DOHH2 (cell line): ENCODE data around the gene HOXD8.
A peak's percentile ranks its signal among the peaks of the same experiment; 100 is the strongest.

Experiments
- H3F3A ChIP-seq: fragments of 200-600 bp; sonication (generic), shearing (Covaris generic); 2 replicates; pipeline ENCODE4 v1.6.0; 2016; ENCODE audit warnings: antibody characterized with exemption, mild to moderate bottlenecking; ENCODE audit not compliant: control insufficient read depth, insufficient read depth
- H3K27ac ChIP-seq: fragments of 200-600 bp; sonication (generic); 2 replicates; pipeline ENCODE4 v1.5.1; 2014; ENCODE audit warnings: low read depth, mild to moderate bottlenecking, low read length, moderate library complexity
- H3K27me3 ChIP-seq: fragments of 200-600 bp; sonication (generic); 2 replicates; pipeline ENCODE4 v1.6.1; 2014; ENCODE audit warnings: mild to moderate bottlenecking, low read length, mixed read lengths; ENCODE audit not compliant: control insufficient read depth
- H3K36me3 ChIP-seq: fragments of 200-600 bp; sonication (generic); 2 replicates; pipeline ENCODE4 v1.6.1; 2014; ENCODE audit warnings: mild to moderate bottlenecking, low read length, moderate library complexity, mixed read lengths; ENCODE audit not compliant: control insufficient read depth
- H3K4me1 ChIP-seq: fragments of 200-600 bp; sonication (generic); 2 replicates; pipeline ENCODE4 v1.6.1; 2014; ENCODE audit warnings: mild to moderate bottlenecking, low read length, mixed read lengths; ENCODE audit not compliant: control insufficient read depth
- H3K4me2 ChIP-seq: fragments of 200-600 bp; sonication (generic); 2 replicates; pipeline ENCODE4 v1.6.0; 2014; ENCODE audit warnings: mild to moderate bottlenecking, low read length, moderate library complexity
- H3K4me3 ChIP-seq: fragments of 200-600 bp; sonication (generic); 2 replicates; pipeline ENCODE4 v1.5.1; 2014; ENCODE audit warnings: mild to moderate bottlenecking, low read length, mixed read lengths
- H3K79me2 ChIP-seq: fragments of 200-600 bp; sonication (generic); 2 replicates; pipeline ENCODE4 v1.6.1; 2014; ENCODE audit warnings: mild to moderate bottlenecking, low read length, mixed read lengths; ENCODE audit not compliant: control insufficient read depth
- H3K9me2 ChIP-seq: fragments of 200-600 bp; sonication (generic); replicated peaks from 2 replicates; pipeline ENCODE4 v1.6.1; 2014; ENCODE audit warnings: mild to moderate bottlenecking, low read length, mixed read lengths; ENCODE audit not compliant: control insufficient read depth
- H3K9me3 ChIP-seq: fragments of 200-600 bp; sonication (generic); 2 replicates; pipeline ENCODE4 v1.6.1; 2014; ENCODE audit warnings: antibody characterized with exemption, low read length, mixed read lengths; ENCODE audit not compliant: control insufficient read depth, insufficient read depth
- H4K20me1 ChIP-seq: fragments of 200-600 bp; sonication (generic); 2 replicates; pipeline ENCODE4 v1.6.0; 2014; ENCODE audit warnings: low read depth, mild to moderate bottlenecking, antibody characterized with exemption, low read length, moderate library complexity; ENCODE audit not compliant: control insufficient read depth, insufficient read depth
- EZH2phosphoT487 ChIP-seq: fragments of 200-600 bp; sonication (generic); IDR thresholded peaks from 2 replicates; pipeline ENCODE4 v1.6.1; 2017; ENCODE audit warnings: borderline replicate concordance, mild to moderate bottlenecking, antibody characterized with exemption, low read length, moderate library complexity, mixed read lengths
- TF ChIP-seq, protein P1 (sequence below): fragments of 200-600 bp; sonication (generic); IDR thresholded peaks from one replicate; pipeline ENCODE4 v1.5.1; 2014; ENCODE audit warnings: antibody characterized with exemption, mild to moderate bottlenecking, low read depth, low read length; ENCODE audit not compliant: poor library complexity, severe bottlenecking

HOXD8 gene

DNA sequence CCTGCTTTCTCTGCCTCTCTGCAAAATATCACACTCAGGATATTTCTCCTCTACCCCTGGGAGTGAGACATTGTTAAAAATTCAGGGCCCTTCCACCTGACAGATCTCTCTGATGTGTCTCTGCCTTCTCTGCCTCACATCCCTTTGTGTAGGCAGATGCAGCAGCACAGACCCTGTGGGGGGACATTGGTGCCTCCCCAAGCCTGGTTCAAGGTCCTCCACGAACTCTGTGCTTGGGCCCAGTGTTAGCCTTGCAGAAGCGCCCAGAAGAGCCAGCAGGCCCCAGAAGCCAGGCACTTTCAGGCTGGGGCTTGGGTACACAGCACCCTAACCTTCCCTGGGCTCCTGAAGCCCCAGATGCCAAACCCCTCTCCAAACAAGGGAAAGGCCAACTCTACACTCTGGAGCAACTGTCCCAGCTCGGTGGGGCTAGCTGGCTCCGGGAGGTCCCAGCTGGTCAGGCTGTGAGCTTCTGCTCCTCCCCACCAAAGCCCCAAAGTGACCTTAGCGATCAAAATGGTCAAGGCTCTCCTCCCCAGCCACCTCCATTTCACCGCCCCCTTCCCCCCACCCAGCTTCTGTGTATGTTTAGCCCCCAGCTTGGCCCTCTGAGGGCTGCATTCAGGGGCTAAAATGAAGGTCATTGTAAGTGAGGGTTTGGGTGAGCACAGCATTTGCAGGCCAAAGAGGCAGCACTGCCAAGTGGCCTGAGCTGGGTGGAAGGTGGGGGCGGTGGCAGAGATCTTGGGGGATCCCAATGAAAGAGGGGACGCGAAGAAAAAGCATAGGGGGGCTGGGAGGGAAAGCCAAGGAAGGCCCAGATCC, 4.3 kb upstream of the HOXD8 start:
- no peaks in the 10 kb centered on the region for H3K79me2 ChIP-seq
- no peaks in the 10 kb centered on the region for H3K4me1 ChIP-seq
- H3K9me3 ChIP-seq, result no peaks in the 10 kb centered on the region
- no peak for TF ChIP-seq EZH2phosphoT487
- TF ChIP-seq, protein P1, sequence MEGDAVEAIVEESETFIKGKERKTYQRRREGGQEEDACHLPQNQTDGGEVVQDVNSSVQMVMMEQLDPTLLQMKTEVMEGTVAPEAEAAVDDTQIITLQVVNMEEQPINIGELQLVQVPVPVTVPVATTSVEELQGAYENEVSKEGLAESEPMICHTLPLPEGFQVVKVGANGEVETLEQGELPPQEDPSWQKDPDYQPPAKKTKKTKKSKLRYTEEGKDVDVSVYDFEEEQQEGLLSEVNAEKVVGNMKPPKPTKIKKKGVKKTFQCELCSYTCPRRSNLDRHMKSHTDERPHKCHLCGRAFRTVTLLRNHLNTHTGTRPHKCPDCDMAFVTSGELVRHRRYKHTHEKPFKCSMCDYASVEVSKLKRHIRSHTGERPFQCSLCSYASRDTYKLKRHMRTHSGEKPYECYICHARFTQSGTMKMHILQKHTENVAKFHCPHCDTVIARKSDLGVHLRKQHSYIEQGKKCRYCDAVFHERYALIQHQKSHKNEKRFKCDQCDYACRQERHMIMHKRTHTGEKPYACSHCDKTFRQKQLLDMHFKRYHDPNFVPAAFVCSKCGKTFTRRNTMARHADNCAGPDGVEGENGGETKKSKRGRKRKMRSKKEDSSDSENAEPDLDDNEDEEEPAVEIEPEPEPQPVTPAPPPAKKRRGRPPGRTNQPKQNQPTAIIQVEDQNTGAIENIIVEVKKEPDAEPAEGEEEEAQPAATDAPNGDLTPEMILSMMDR, result no peak
- no peak overlapping the region for H3K27ac ChIP-seq
- no peaks in the 10 kb centered on the region for H3K9me2 ChIP-seq
- peaks cover 14% of the 10 kb centered on the region; the same call in 1 of the 2 replicates for H3K27me3 ChIP-seq
- H3K4me2 ChIP-seq, result no peak overlapping the region
- no peak overlapping the region for H3K4me3 ChIP-seq
- H4K20me1 ChIP-seq, result no peaks in the 10 kb centered on the region
- H3F3A ChIP-seq, result no peaks in the 10 kb centered on the region
- no peaks in the 10 kb centered on the region for H3K36me3 ChIP-seq

DNA sequence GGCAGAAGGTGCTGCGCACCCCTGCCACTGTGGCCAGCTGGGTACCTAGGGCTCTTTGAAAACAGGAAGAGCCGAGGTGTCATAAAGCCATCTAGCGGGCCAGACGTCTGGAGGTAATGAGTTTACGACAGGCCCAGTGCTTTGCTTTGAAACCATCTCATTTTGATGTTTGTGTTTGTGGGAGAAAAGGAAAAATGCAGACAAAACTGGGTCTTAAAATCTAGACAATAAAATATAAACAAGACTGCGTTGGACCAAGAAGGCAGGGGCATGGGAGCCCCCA, 3.8 kb upstream of the HOXD8 start:
- Histone ChIP-seq H3F3A (no peaks in the 10 kb centered on the region), H4K20me1 (no peaks in the 10 kb centered on the region), H3K9me2 (no peaks in the 10 kb centered on the region), H3K4me3 (no peak overlapping the region), H3K9me3 (no peaks in the 10 kb centered on the region), H3K4me1 (no peaks in the 10 kb centered on the region), H3K27ac (no peak overlapping the region), H3K36me3 (no peaks in the 10 kb centered on the region), H3K79me2 (no peaks in the 10 kb centered on the region), H3K4me2 (no peak overlapping the region), H3K27me3 (peaks cover 11% of the 10 kb centered on the region; the same call in 1 of the 2 replicates)
- TF ChIP-seq EZH2phosphoT487, result no peak
- TF ChIP-seq, protein P1, result no peak

GRCh38 chr2:176126929-176127773, 2.4 kb upstream of the HOXD8 start:
- H3F3A ChIP-seq, result no peaks in the 10 kb centered on the region
- no peaks in the 10 kb centered on the region for H3K79me2 ChIP-seq
- TF ChIP-seq EZH2phosphoT487, result no peak
- TF ChIP-seq, protein P1, result peak; percentile 83
- no peak overlapping the region for H3K27ac ChIP-seq
- H3K27me3 ChIP-seq, result peaks cover 11% of the 10 kb centered on the region; the same call in 1 of the 2 replicates
- no peaks in the 10 kb centered on the region for H3K9me2 ChIP-seq
- no peaks in the 10 kb centered on the region for H3K36me3 ChIP-seq
- H3K4me2 ChIP-seq, result no peak overlapping the region
- no peaks in the 10 kb centered on the region for H3K4me1 ChIP-seq
- no peak overlapping the region for H3K4me3 ChIP-seq
- H3K9me3 ChIP-seq, result no peaks in the 10 kb centered on the region
- H4K20me1 ChIP-seq, result no peaks in the 10 kb centered on the region
